Measurements from ENCODE around the gene C1QTNF5. TPM values are rescaled to one million over a fixed set of nuclear protein-coding genes. Genes with fewer than 3 reads are reported as not detected.
A peak's percentile ranks its signal among the peaks of the same experiment; 100 is the strongest.

The C1QTNF5 gene
- total RNA-seq, 1 donor, result 41.3 TPM

DNA sequence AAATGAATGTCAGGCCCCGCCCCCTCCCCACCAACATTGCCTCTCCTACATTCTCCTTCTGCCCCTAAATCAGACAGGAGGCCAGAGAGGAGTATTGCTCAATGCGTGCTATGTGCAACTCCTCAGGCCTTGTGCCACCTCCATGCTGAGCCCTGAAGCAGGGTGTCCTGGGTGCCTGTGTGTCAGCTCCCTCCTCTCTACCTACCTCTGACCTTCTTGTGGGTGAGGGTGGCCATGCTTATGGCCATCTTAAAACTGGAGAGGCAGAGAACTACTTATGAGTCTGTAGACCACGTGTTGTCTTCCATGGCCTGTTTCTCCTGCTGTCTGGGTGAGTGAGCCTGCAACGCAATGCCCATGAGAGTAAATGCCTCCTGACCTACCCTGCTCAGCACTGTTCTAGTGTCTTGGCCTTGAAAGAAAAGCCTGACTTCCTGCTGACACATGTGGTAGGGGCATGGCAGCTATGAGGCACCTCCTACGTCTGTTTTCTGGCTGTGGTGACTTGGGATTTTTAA lies 34.3 kb downstream of the C1QTNF5 start:
- peak overlapping the region; percentile 60 for H2AFZ ChIP-seq (ENCODE audit: low read length)
- H3K4me1 ChIP-seq (ENCODE audit: insufficient read depth, low read length), result peaks cover 15% of the 10 kb centered on the region
- peak overlapping the region; percentile 68 for H3K27ac ChIP-seq (ENCODE audit: low read depth, low read length)
- H3K36me3 ChIP-seq (ENCODE audit: insufficient read depth, low read length), result peaks cover 37% of the 10 kb centered on the region
- no peaks in the 10 kb centered on the region for H3K79me2 ChIP-seq (ENCODE audit: insufficient read depth, low read length)
- no peaks in the 10 kb centered on the region for H3K9me3 ChIP-seq (ENCODE audit: low read depth, low read length)
- peak; percentile 92 for DNase-seq (ENCODE audit: insufficient read length, low spot score, missing footprints)
- H3K4me2 ChIP-seq (ENCODE audit: insufficient read depth, low read length), result peak overlapping the region; percentile 1
- no peaks in the 10 kb centered on the region for H3K27me3 ChIP-seq (ENCODE audit: insufficient read depth, low read length)
- H4K20me1 ChIP-seq (ENCODE audit: insufficient read depth, low read length), result no peaks in the 10 kb centered on the region
- H3K4me3 ChIP-seq (ENCODE audit: insufficient read depth, low read length), result no peak overlapping the region
- TF ChIP-seq, protein P1, sequence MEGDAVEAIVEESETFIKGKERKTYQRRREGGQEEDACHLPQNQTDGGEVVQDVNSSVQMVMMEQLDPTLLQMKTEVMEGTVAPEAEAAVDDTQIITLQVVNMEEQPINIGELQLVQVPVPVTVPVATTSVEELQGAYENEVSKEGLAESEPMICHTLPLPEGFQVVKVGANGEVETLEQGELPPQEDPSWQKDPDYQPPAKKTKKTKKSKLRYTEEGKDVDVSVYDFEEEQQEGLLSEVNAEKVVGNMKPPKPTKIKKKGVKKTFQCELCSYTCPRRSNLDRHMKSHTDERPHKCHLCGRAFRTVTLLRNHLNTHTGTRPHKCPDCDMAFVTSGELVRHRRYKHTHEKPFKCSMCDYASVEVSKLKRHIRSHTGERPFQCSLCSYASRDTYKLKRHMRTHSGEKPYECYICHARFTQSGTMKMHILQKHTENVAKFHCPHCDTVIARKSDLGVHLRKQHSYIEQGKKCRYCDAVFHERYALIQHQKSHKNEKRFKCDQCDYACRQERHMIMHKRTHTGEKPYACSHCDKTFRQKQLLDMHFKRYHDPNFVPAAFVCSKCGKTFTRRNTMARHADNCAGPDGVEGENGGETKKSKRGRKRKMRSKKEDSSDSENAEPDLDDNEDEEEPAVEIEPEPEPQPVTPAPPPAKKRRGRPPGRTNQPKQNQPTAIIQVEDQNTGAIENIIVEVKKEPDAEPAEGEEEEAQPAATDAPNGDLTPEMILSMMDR (IDR thresholded peaks at IDR 0.05; ENCODE audit: extremely low read depth, low read depth, low read length), result no peak

DNA sequence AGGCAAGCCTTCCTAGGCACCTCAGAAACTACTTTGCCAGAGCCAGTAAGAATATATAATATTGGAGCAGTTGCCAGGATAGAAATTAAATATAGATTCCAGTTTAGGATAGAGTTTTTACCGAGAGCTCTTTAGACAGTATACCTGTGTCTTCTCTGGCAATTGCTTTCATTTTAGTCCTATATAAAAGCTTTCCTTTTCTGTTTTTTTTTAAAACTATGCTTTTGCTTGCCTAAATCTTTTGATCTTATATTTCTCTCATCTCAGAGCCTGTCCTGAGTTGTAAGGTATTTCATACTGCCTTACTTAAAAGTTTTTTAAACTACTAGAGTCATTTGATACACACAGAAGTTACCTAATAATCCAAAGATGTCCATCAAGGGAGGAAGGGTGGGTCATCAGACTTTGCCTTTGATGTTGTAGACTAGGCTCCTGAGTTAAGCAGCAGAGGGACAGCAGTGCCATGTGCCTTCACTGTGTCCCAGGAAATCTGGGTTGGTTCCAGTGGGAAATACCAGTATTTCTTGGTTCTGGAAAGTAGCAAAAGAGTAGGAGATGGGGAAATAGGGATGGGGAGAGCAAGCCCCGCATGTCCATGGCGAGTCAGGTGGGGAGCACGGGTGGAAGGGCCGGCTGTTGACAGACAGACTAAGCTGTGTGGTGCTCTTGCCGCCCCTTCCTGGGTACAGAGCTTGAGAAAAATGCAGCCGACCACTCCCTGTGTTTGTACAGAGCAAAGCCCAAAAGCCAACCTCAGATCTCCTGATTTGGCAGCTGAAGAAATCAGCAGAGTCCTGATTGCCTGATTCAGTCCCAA lies 34.9 kb downstream of the C1QTNF5 start:
- Histone ChIP-seq H3K4me3 (ENCODE audit: insufficient read depth, low read length) (no peak overlapping the region), H2AFZ (ENCODE audit: low read length) (peak overlapping the region; percentile 60), H3K9me3 (ENCODE audit: low read depth, low read length) (no peaks in the 10 kb centered on the region), H4K20me1 (ENCODE audit: insufficient read depth, low read length) (no peaks in the 10 kb centered on the region), H3K27ac (ENCODE audit: low read depth, low read length) (peak overlapping the region; percentile 68), H3K36me3 (ENCODE audit: insufficient read depth, low read length) (peaks cover 40% of the 10 kb centered on the region), H3K27me3 (ENCODE audit: insufficient read depth, low read length) (no peaks in the 10 kb centered on the region), H3K4me2 (ENCODE audit: insufficient read depth, low read length) (peak overlapping the region; percentile 1), H3K4me1 (ENCODE audit: insufficient read depth, low read length) (peaks cover 15% of the 10 kb centered on the region), H3K79me2 (ENCODE audit: insufficient read depth, low read length) (no peaks in the 10 kb centered on the region)
- DNase-seq (ENCODE audit: insufficient read length, low spot score, missing footprints), result peak; percentile 42
- TF ChIP-seq, protein P1 (IDR thresholded peaks at IDR 0.05; ENCODE audit: extremely low read depth, low read depth, low read length), result no peak

DNA sequence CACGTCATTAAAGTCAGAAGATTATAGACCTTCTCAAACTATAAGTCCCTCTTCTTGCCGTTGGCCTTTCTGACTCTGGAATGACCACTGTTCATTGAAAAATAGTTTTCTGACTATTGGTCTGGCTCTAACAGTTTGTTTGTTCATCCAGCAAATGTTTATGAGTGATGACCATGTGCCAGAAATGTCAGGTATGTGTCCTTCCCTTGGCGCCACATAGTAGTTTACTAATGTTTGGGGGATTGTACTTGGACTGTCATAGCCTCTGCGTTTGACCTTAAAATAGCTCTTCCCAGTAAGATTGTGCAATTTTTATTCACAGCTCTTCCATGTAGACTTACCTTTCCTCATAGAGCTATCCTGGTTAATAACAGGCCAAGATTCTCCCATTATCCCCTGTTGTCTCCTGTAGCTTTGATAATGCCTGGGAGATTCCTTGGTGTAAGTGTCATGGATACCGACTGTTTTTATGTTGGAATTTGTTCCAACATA lies 37.4 kb downstream of the C1QTNF5 start:
- Histone ChIP-seq H3K4me1 (ENCODE audit: insufficient read depth, low read length) (peaks cover 15% of the 10 kb centered on the region), H3K4me2 (ENCODE audit: insufficient read depth, low read length) (no peak overlapping the region), H3K4me3 (ENCODE audit: insufficient read depth, low read length) (no peak overlapping the region), H3K27me3 (ENCODE audit: insufficient read depth, low read length) (no peaks in the 10 kb centered on the region), H3K9me3 (ENCODE audit: low read depth, low read length) (no peaks in the 10 kb centered on the region), H2AFZ (ENCODE audit: low read length) (no peak overlapping the region), H4K20me1 (ENCODE audit: insufficient read depth, low read length) (no peaks in the 10 kb centered on the region), H3K79me2 (ENCODE audit: insufficient read depth, low read length) (no peaks in the 10 kb centered on the region), H3K36me3 (ENCODE audit: insufficient read depth, low read length) (peaks cover 61% of the 10 kb centered on the region), H3K27ac (ENCODE audit: low read depth, low read length) (no peak overlapping the region)
- TF ChIP-seq, protein P1 (IDR thresholded peaks at IDR 0.05; ENCODE audit: extremely low read depth, low read depth, low read length), result no peak
- DNase-seq (ENCODE audit: insufficient read length, low spot score, missing footprints), result no peak
